Left ventricle myocardium superior (tissue), 1 donor: ENCODE results near the gene FGD2. TPM values are rescaled to one million over a fixed set of nuclear protein-coding genes. Genes with fewer than 3 reads are reported as not detected.

Experiments
- ATAC-seq: fragments of 200-7000 bp; cut with Tn5 transposase; one replicate; pipeline ENCODE4 v1.9.1; 2020; ENCODE audit warnings: mild to moderate bottlenecking, moderate library complexity
- DNase-seq: peaks from one replicate; pipeline ENCODE4 v3.0.0-alpha.2; 2020
- intact Hi-C: fragments of 100-400 bp; cut with micrococcal nuclease; formaldehyde crosslinking; loops from one replicate; pipeline ENCODE4 v1.11.0; 2022
- total RNA-seq: library from RNA; stranded (reverse); fragmentation: NEBNext Ultra II Directional; extraction: Animal tissue kit (Norgen Biotek cat#: 25700); gene quantifications from one replicate; pipeline ENCODE4 v1.2.1, GENCODE V29; 2021
- donor health status: DM: no; HTN: yes; CAD: no; lungs with severe emphysema.

The FGD2 gene
- total RNA-seq, 1 donor from 2014 or later, result 8.0 TPM

- no peak for ATAC-seq
- intact Hi-C loops, result no loop called here
Observed at GRCh38 chr6:37010402-37010892, 5.0 kb downstream of the FGD2 start.

GRCh38 chr6:37011656-37012378 is 6.4 kb downstream of the FGD2 start:
- intact Hi-C loops, result no loop called here
- ATAC-seq (no peak), DNase-seq (no peak)

More at GRCh38 chr6:37010402-37010892, 5.0 kb downstream of the FGD2 start:
- no peak for DNase-seq

GRCh38 chr6:37013516-37014491 is 8.3 kb downstream of the FGD2 start:
- ATAC-seq, result no peak
- intact Hi-C loops, result no loop called here
- no peak for DNase-seq

GRCh38 chr6:37014667-37015066 is 9.2 kb downstream of the FGD2 start:
- no peak for DNase-seq
- intact Hi-C loops, result loop anchor here (5.0 kb wide), 2 partner anchors 127 to 252 kb away; partner anchors contain the start of gene C6orf89
- ATAC-seq, result no peak

GRCh38 chr6:37015532-37015931 is 10.1 kb downstream of the FGD2 start:
- no peak for ATAC-seq
- intact Hi-C loops, result loop anchor here (5.0 kb wide), 2 partner anchors 128 to 253 kb away; partner anchors contain the start of gene C6orf89
- DNase-seq, result no peak

- no peak for DNase-seq
- no peak for ATAC-seq
Observed at GRCh38 chr6:37016995-37017394, 11.5 kb downstream of the FGD2 start.

GRCh38 chr6:37017606-37018197 is 12.2 kb downstream of the FGD2 start:
- intact Hi-C loops, result loop anchor here (5.0 kb wide), 2 partner anchors 130 to 255 kb away; partner anchors contain the start of gene C6orf89
- no peak for DNase-seq
- ATAC-seq, result peak; percentile 1

More at GRCh38 chr6:37016995-37017394, 11.5 kb downstream of the FGD2 start:
- intact Hi-C loops, result loop anchor here (5.0 kb wide), 2 partner anchors 130 to 255 kb away; partner anchors contain the start of gene C6orf89

- DNase-seq (peak; percentile 92), ATAC-seq (peak; percentile 96)
- intact Hi-C loops, result loop anchor here (5.0 kb wide), 2 partner anchors 131 to 256 kb away; partner anchors contain the start of gene C6orf89
Observed at GRCh38 chr6:37018198-37019064, 13.0 kb downstream of the FGD2 start.

GRCh38 chr6:37019065-37019450 is 13.6 kb downstream of the FGD2 start:
- ATAC-seq, result peak; percentile 18
- no peak for DNase-seq
- intact Hi-C loops, result loop anchor here (5.0 kb wide), 2 partner anchors 132 to 257 kb away; partner anchors contain the start of gene C6orf89

GRCh38 chr6:37020381-37020780 is 14.9 kb downstream of the FGD2 start:
- ATAC-seq, result no peak
- no peak for DNase-seq
- intact Hi-C loops, result loop anchor here (10.0 kb wide), 1 partner anchor 194 kb away; no protein-coding TSS in a partner anchor

- no peak for DNase-seq
- intact Hi-C loops, result loop anchor here (10.0 kb wide), 1 partner anchor 194 kb away; no protein-coding TSS in a partner anchor
- no peak for ATAC-seq
Observed at GRCh38 chr6:37020812-37021211, 15.4 kb downstream of the FGD2 start.

- ATAC-seq (no peak), DNase-seq (no peak)
- intact Hi-C loops, result loop anchor here (10.0 kb wide), 1 partner anchor 193 kb away; no protein-coding TSS in a partner anchor
Observed at GRCh38 chr6:37021356-37022129, 16.1 kb downstream of the FGD2 start.

GRCh38 chr6:37022135-37022863 is 16.8 kb downstream of the FGD2 start:
- intact Hi-C loops, result loop anchor here (10.0 kb wide), 1 partner anchor 193 kb away; no protein-coding TSS in a partner anchor
- DNase-seq, result no peak
- ATAC-seq, result no peak

- no peak for DNase-seq
Observed at GRCh38 chr6:37024656-37025337, 19.3 kb downstream of the FGD2 start.

GRCh38 chr6:37025621-37026466 is 20.4 kb downstream of the FGD2 start:
- no peak for ATAC-seq
- no peak for DNase-seq
- intact Hi-C loops, result loop anchor here (10.0 kb wide), 1 partner anchor 189 kb away; no protein-coding TSS in a partner anchor

More at GRCh38 chr6:37024656-37025337, 19.3 kb downstream of the FGD2 start:
- no peak for ATAC-seq
- intact Hi-C loops, result loop anchor here (10.0 kb wide), 1 partner anchor 190 kb away; no protein-coding TSS in a partner anchor
